Brain pericyte (primary cell): ENCODE results near the gene CNOT4.
"Not testable (repeated sequence)": the region's sequence is repeated elsewhere in the genome, so short reads cannot be mapped to it uniquely, and the experiment has no call there.

Experiments
- DNase-seq: peaks from one replicate; pipeline ENCODE4 v3.0.0-alpha.2; 2012; ENCODE audit warnings: low read depth, low spot score

Gene CNOT4

GRCh38 chr7:135512135-135512887 is 2.4 kb upstream of the CNOT4 start:
- no peak for DNase-seq

GRCh38 chr7:135510592-135511183 is 786 bp upstream of the CNOT4 start:
- DNase-seq: no peak

- DNase-seq: no peak
Measured at GRCh38 chr7:135509589-135509838, 388 bp downstream of the CNOT4 start.

- no peak for DNase-seq
Measured at GRCh38 chr7:135508883-135509588, 866 bp downstream of the CNOT4 start.

GRCh38 chr7:135501402-135501801 is 8.5 kb downstream of the CNOT4 start:
- no peak for DNase-seq

- no peak for DNase-seq
Measured at GRCh38 chr7:135499818-135500217, 10.1 kb downstream of the CNOT4 start.

GRCh38 chr7:135497161-135497560 is 12.7 kb downstream of the CNOT4 start:
- DNase-seq: not testable (repeated sequence)

GRCh38 chr7:135493362-135493761 is 16.5 kb downstream of the CNOT4 start:
- no peak for DNase-seq

- no peak for DNase-seq
Measured at GRCh38 chr7:135492151-135492550, 17.8 kb downstream of the CNOT4 start.

GRCh38 chr7:135490783-135491182 is 19.1 kb downstream of the CNOT4 start:
- no peak for DNase-seq

GRCh38 chr7:135489791-135490190 is 20.1 kb downstream of the CNOT4 start:
- no peak for DNase-seq

- no peak for DNase-seq
Measured at GRCh38 chr7:135486261-135486920, 23.5 kb downstream of the CNOT4 start.

GRCh38 chr7:135481598-135481979 is 28.3 kb downstream of the CNOT4 start:
- DNase-seq: no peak

- DNase-seq: no peak
Measured at GRCh38 chr7:135480966-135481597, 28.8 kb downstream of the CNOT4 start.

- DNase-seq: no peak
Measured at GRCh38 chr7:135475521-135475920, 34.4 kb downstream of the CNOT4 start.

GRCh38 chr7:135469705-135470104 is 40.2 kb downstream of the CNOT4 start:
- not testable (repeated sequence) for DNase-seq

- DNase-seq: no peak
Measured at GRCh38 chr7:135467207-135467711, 42.6 kb downstream of the CNOT4 start.

GRCh38 chr7:135466442-135467206 is 43.3 kb downstream of the CNOT4 start:
- no peak for DNase-seq

- DNase-seq: no peak
Measured at GRCh38 chr7:135463908-135464307, 46.0 kb downstream of the CNOT4 start.

- no peak for DNase-seq
Measured at GRCh38 chr7:135459951-135460567, 49.8 kb downstream of the CNOT4 start.

GRCh38 chr7:135459076-135459475 is 50.8 kb downstream of the CNOT4 start:
- no peak for DNase-seq
